PC-3 (cell line): Measurements from ENCODE around the gene KCNJ6. TPM values are rescaled to one million over a fixed set of nuclear protein-coding genes. Genes with fewer than 3 reads are reported as not detected.

Experiments
- ATAC-seq: fragments of 200-7000 bp; cut with Tn5 transposase; 2 replicates; pipeline ENCODE4 v1.9.1; 2020; ENCODE audit warnings: mild to moderate bottlenecking, moderate library complexity
- BruUV-seq: library from RNA; stranded (reverse); fragments of 400-500 nt; replicated peaks from 2 replicates; lab custom pipeline; 2021; lab: Mats Ljungman, UMichigan
- CTCF ChIA-PET: fragments of 300-600 bp; sonication (Branson Sonifier 250); formaldehyde crosslinking; loops from one replicate; lab custom pipeline; 2022; ENCODE audit warnings: antibody characterized with exemption; lab: Charles Lee
- POLR2A ChIA-PET: fragments of 300-600 bp; sonication (Branson Sonifier 250); formaldehyde crosslinking; loops from one replicate; lab custom pipeline; 2022; ENCODE audit warnings: antibody characterized with exemption; ENCODE audit not compliant: unreplicated experiment; lab: Charles Lee
- DNase-seq: peaks from one replicate; pipeline ENCODE4 v3.0.0-alpha.2; 2015
- H2AFZ ChIP-seq: fragments of 300-600 bp; sonication (generic); 2 replicates; pipeline ENCODE4 v1.6.0; 2016; ENCODE audit warnings: antibody characterized with exemption, low read length
- H3F3A ChIP-seq: fragments of 300-600 bp; sonication (generic); one replicate; pipeline ENCODE4 v1.6.0; 2017; ENCODE audit warnings: antibody characterized with exemption, low read length, control low read depth, mild to moderate bottlenecking; ENCODE audit not compliant: unreplicated experiment
- H3K27ac ChIP-seq: fragments of 300-600 bp; sonication (generic); 2 replicates; pipeline ENCODE4 v1.5.1; 2016; ENCODE audit warnings: mild to moderate bottlenecking, low read length
- H3K27me3 ChIP-seq: fragments of 300-600 bp; sonication (generic); 2 replicates; pipeline ENCODE4 v1.6.1; 2016; ENCODE audit warnings: low read length, mixed read lengths
- H3K36me3 ChIP-seq: fragments of 300-600 bp; sonication (generic); 2 replicates; pipeline ENCODE4 v1.6.1; 2016; ENCODE audit warnings: low read depth, mixed run types, low read length, mixed read lengths
- H3K4me1 ChIP-seq: fragments of 300-600 bp; sonication (generic); 2 replicates; pipeline ENCODE4 v1.5.1; 2016; ENCODE audit warnings: low read length; ENCODE audit not compliant: insufficient read depth
- H3K4me2 ChIP-seq: fragments of 300-600 bp; sonication (generic); 2 replicates; pipeline ENCODE4 v1.6.0; 2016; ENCODE audit warnings: low read length
- H3K4me3 ChIP-seq: fragments of 300-600 bp; sonication (generic); 2 replicates; pipeline ENCODE4 v1.5.1; 2016; ENCODE audit warnings: mild to moderate bottlenecking, low read length, mixed read lengths
- H3K79me2 ChIP-seq: fragments of 300-600 bp; sonication (generic); 2 replicates; pipeline ENCODE4 v1.6.1; 2017; ENCODE audit warnings: low read length, mixed read lengths
- H3K9ac ChIP-seq: fragments of 300-600 bp; sonication (generic); 2 replicates; pipeline ENCODE4 v1.6.0; 2016; ENCODE audit warnings: mild to moderate bottlenecking, low read length
- H3K9me2 ChIP-seq: fragments of 300-600 bp; sonication (generic); replicated peaks from 2 replicates; pipeline ENCODE4 v1.6.1; 2016; ENCODE audit warnings: mixed run types, low read length, mixed read lengths
- H3K9me3 ChIP-seq: fragments of 300-600 bp; sonication (generic); 2 replicates; pipeline ENCODE4 v1.6.1; 2016; ENCODE audit warnings: low read length, mixed read lengths
- H4K20me1 ChIP-seq: fragments of 300-600 bp; sonication (generic); 2 replicates; pipeline ENCODE4 v1.6.1; 2016; ENCODE audit warnings: low read length, mixed read lengths
- CTCF ChIP-seq: fragments of 300-600 bp; sonication (generic); conservative IDR thresholded peaks from 2 replicates; pipeline ENCODE4 v1.5.1; 2017; ENCODE audit warnings: antibody characterized with exemption, low read depth, mild to moderate bottlenecking, low read length
- EZH2 ChIP-seq: fragments of 300-600 bp; sonication (generic); IDR thresholded peaks from one replicate; pipeline ENCODE4 v1.6.1; 2017; ENCODE audit warnings: antibody characterized with exemption, mild to moderate bottlenecking, low read length; ENCODE audit not compliant: unreplicated experiment
- EZH2phosphoT487 ChIP-seq: fragments of 300-600 bp; sonication (generic); IDR thresholded peaks from 2 replicates; pipeline ENCODE4 v1.6.1; 2018; ENCODE audit warnings: mild to moderate bottlenecking, antibody characterized with exemption, low read length, borderline replicate concordance
- intact Hi-C: fragments of 100-400 bp; cut with micrococcal nuclease; formaldehyde crosslinking; loops from 2 replicates; pipeline ENCODE4 v1.9.0; 2023
- total RNA-seq: library from RNA; depleted of rRNA; stranded (reverse); fragments of >200 nt; gene quantifications from 2 replicates; pipeline ENCODE4 v1.2.3, GENCODE V29; 2014

The KCNJ6 gene
- total RNA-seq, 1 experiment from 2014 or later, result not detected

GRCh38 chr21:37746849-37747248 is 169.4 kb downstream of the KCNJ6 start:
- Histone ChIP-seq H3K27ac (no peak overlapping the region), H3K4me3 (no peak overlapping the region), H2AFZ (no peak overlapping the region), H3K9me3 (no peaks in the 10 kb centered on the region), H4K20me1 (no peaks in the 10 kb centered on the region), H3K4me1 (no peaks in the 10 kb centered on the region), H3K36me3 (no peaks in the 10 kb centered on the region), H3K79me2 (no peaks in the 10 kb centered on the region), H3K9me2 (no peaks in the 10 kb centered on the region), H3K9ac (no peak overlapping the region), H3K4me2 (no peak overlapping the region), H3K27me3 (peaks cover 42% of the 10 kb centered on the region), H3F3A (no peaks in the 10 kb centered on the region)
- no peak for DNase-seq
- TF ChIP-seq CTCF (0 out of 2 replicates have a peak, but pooled peaks have one; percentile 8), EZH2phosphoT487 (no peak)
- POLR2A ChIA-PET, result no interaction called here
- intact Hi-C loops, result no loop called here
- CTCF ChIA-PET, result no interaction called here
- BruUV-seq, result no TSS peak
- ATAC-seq, result no peak

GRCh38 chr21:37744551-37744950 is 171.7 kb downstream of the KCNJ6 start:
- no peak for ATAC-seq
- ChIA-PET CTCF (no interaction called here), POLR2A (no interaction called here)
- H3K27me3 ChIP-seq, result peaks cover 46% of the 10 kb centered on the region
- no peaks in the 10 kb centered on the region for H3F3A ChIP-seq
- H3K79me2 ChIP-seq, result no peaks in the 10 kb centered on the region
- TF ChIP-seq CTCF (no peak), EZH2phosphoT487 (no peak), EZH2 (no peak)
- intact Hi-C loops, result no loop called here
- no peak overlapping the region for H3K4me3 ChIP-seq
- H3K9me2 ChIP-seq, result no peaks in the 10 kb centered on the region
- H3K4me1 ChIP-seq, result no peaks in the 10 kb centered on the region
- H3K9ac ChIP-seq, result no peak overlapping the region
- DNase-seq, result no peak
- no peak overlapping the region for H3K4me2 ChIP-seq
- no peak overlapping the region for H3K27ac ChIP-seq
- no peaks in the 10 kb centered on the region for H4K20me1 ChIP-seq
- H3K36me3 ChIP-seq, result no peaks in the 10 kb centered on the region
- H2AFZ ChIP-seq, result no peak overlapping the region
- H3K9me3 ChIP-seq, result no peaks in the 10 kb centered on the region
- BruUV-seq, result no TSS peak

GRCh38 chr21:37742532-37742931 is 173.7 kb downstream of the KCNJ6 start:
- Histone ChIP-seq H3K4me1 (no peaks in the 10 kb centered on the region), H2AFZ (no peak overlapping the region), H3K79me2 (no peaks in the 10 kb centered on the region), H3K4me2 (no peak overlapping the region), H3K9ac (no peak overlapping the region), H3K27ac (no peak overlapping the region), H3K27me3 (peaks cover 42% of the 10 kb centered on the region), H3K4me3 (no peak overlapping the region), H3K9me3 (no peaks in the 10 kb centered on the region), H3K9me2 (no peaks in the 10 kb centered on the region), H3K36me3 (no peaks in the 10 kb centered on the region), H4K20me1 (no peaks in the 10 kb centered on the region), H3F3A (no peaks in the 10 kb centered on the region)
- POLR2A ChIA-PET, result no interaction called here
- ATAC-seq (no peak), DNase-seq (no peak)
- TF ChIP-seq EZH2, result no peak
- no peak for TF ChIP-seq CTCF
- TF ChIP-seq EZH2phosphoT487, result no peak
- intact Hi-C loops, result no loop called here
- CTCF ChIA-PET, result no interaction called here
- no TSS peak for BruUV-seq
